SK-N-SH (cell line): Measurements from ENCODE around the gene RAPH1. TPM values are rescaled to one million over a fixed set of nuclear protein-coding genes. Genes with fewer than 3 reads are reported as not detected.
"Not testable (repeated sequence)": the region's sequence is repeated elsewhere in the genome, so short reads cannot be mapped to it uniquely, and the experiment has no call there.

Experiments
- CTCF ChIA-PET: fragments of 300-600, 350-600 bp; formaldehyde crosslinking; extraction: SDS; loops from one replicate; lab custom pipeline; 2021; lab: Yijun Ruan, JAX
- POLR2A ChIA-PET: fragments of 350-600 bp; sonication (Branson Sonifier 250); formaldehyde crosslinking; extraction: SDS; loops from one replicate; lab custom pipeline; 2020; ENCODE audit warnings: antibody characterized with exemption, inconsistent platforms; lab: Yijun Ruan, JAX
- DNase-seq: peaks from one replicate; pipeline ENCODE4 v3.0.0; 2012
- H2AFZ ChIP-seq: fragments of 200-600 bp; sonication (generic); 2 replicates; pipeline ENCODE4 v1.8.1; 2016; ENCODE audit warnings: antibody characterized with exemption, mild to moderate bottlenecking, low read depth
- H3F3A ChIP-seq: fragments of 200-600 bp; sonication (generic); replicated peaks from 2 replicates; pipeline ENCODE3; 2016; ENCODE audit warnings: antibody characterized with exemption, mild to moderate bottlenecking; ENCODE audit not compliant: insufficient read depth
- H3K27ac ChIP-seq, 2 experiments: fragments of 200-500 bp in 1 of 2; fragments of 200-600 bp in 1 of 2; sonication (Bioruptor generic) in 1 of 2; sonication (generic), shearing (Covaris generic) in 1 of 2; 2 replicates each; pipeline versions ENCODE4 v1.5.1 to v1.6.1; 2014 to 2016; ENCODE audit warnings: low read depth in 2 of 2, inconsistent platforms in 1 of 2, low read length in 1 of 2, mild to moderate bottlenecking in 1 of 2, mixed read lengths in 1 of 2
- H3K27me3 ChIP-seq: fragments of 200-600 bp; sonication (generic), shearing (Covaris generic); 2 replicates; pipeline ENCODE4 v1.6.1; 2016; ENCODE audit warnings: mixed run types; ENCODE audit not compliant: insufficient read depth
- H3K36me3 ChIP-seq, 2 experiments: fragments of 200-500 bp in 1 of 2; fragments of 200-600 bp in 1 of 2; sonication (Bioruptor generic) in 1 of 2; sonication (generic) in 1 of 2; replicated peaks in 1 of 2; 2 replicates each; pipeline versions ENCODE3 to v1.5.1; 2014 to 2016; ENCODE audit warnings: low read length in 1 of 2, mild to moderate bottlenecking in 1 of 2; ENCODE audit not compliant: insufficient read depth in 2 of 2, control insufficient read depth in 1 of 2
- H3K4me1 ChIP-seq, 2 experiments: fragments of 200-500 bp in 1 of 2; fragments of 200-600 bp in 1 of 2; sonication (Bioruptor generic) in 1 of 2; sonication (generic), shearing (Covaris generic) in 1 of 2; 2 replicates each; pipeline versions ENCODE4 v1.5.1 to v1.6.1; 2014 to 2016; ENCODE audit warnings: low read depth in 1 of 2, low read length in 1 of 2, mixed run types in 1 of 2; ENCODE audit not compliant: insufficient read depth in 2 of 2, control insufficient read depth in 1 of 2
- H3K4me2 ChIP-seq: fragments of 200-600 bp; sonication (generic), shearing (Covaris generic); 2 replicates; pipeline ENCODE4 v1.6.1; 2017; ENCODE audit warnings: mixed run types
- H3K4me3 ChIP-seq, 2 experiments: fragments of 200-500 bp in 1 of 2; fragments of 200-600 bp in 1 of 2; sonication (Bioruptor generic) in 1 of 2; sonication (generic), shearing (Covaris generic) in 1 of 2; 2 replicates each; pipeline versions ENCODE4 v1.5.1 to v1.8.1; 2014 to 2016; ENCODE audit warnings: low read depth in 2 of 2, inconsistent platforms in 1 of 2, low read length in 1 of 2, mild to moderate bottlenecking in 1 of 2, mixed read lengths in 1 of 2, moderate library complexity in 1 of 2
- H3K79me2 ChIP-seq: fragments of 200-600 bp; sonication (generic); 2 replicates; pipeline ENCODE4 v1.8.1; 2017; ENCODE audit warnings: mild to moderate bottlenecking; ENCODE audit not compliant: insufficient read depth
- H3K9ac ChIP-seq: fragments of 200-600 bp; sonication (generic); 2 replicates; pipeline ENCODE4 v1.6.1; 2017; ENCODE audit warnings: mixed run types
- H3K9me2 ChIP-seq: fragments of 200-600 bp; sonication (generic); 2 replicates; pipeline ENCODE4 v1.6.1; 2017; ENCODE audit warnings: mixed run types
- H3K9me3 ChIP-seq: fragments of 200-600 bp; sonication (generic); 2 replicates; pipeline ENCODE4 v1.6.1; 2017; ENCODE audit warnings: mixed run types, mild to moderate bottlenecking, moderate library complexity
- H4K20me1 ChIP-seq: fragments of 200-600 bp; sonication (generic); 2 replicates; pipeline ENCODE4 v1.6.1; 2017; ENCODE audit warnings: mild to moderate bottlenecking, mixed run types; ENCODE audit not compliant: insufficient read depth
- EZH2phosphoT487 ChIP-seq: fragments of 200-600 bp; sonication (generic); IDR thresholded peaks from 2 replicates; pipeline ENCODE4 v1.6.1; 2017; ENCODE audit warnings: low read depth, mixed run types, mild to moderate bottlenecking, antibody characterized with exemption, moderate library complexity, borderline replicate concordance
- GABPA ChIP-seq: IDR thresholded peaks from 2 replicates; pipeline ENCODE4 v1.4.0; 2012; ENCODE audit warnings: low read depth, mild to moderate bottlenecking
- GATA2 ChIP-seq: sonication (generic); formaldehyde crosslinking; IDR thresholded peaks from 2 replicates; pipeline ENCODE4 v1.5.0; 2020; ENCODE audit warnings: mild to moderate bottlenecking, missing genetic modification reagents
- JUND ChIP-seq: IDR thresholded peaks from 2 replicates; pipeline ENCODE4 v1.4.0; 2012
- MXI1 ChIP-seq: IDR thresholded peaks from 2 replicates; pipeline ENCODE4 v1.6.1; 2012; ENCODE audit warnings: mild to moderate bottlenecking, low read depth, low read length, improper control_type of control experiment
- NRF1 ChIP-seq: IDR thresholded peaks from 2 replicates; pipeline ENCODE4 v1.6.1; 2012; ENCODE audit warnings: low read depth, mild to moderate bottlenecking, low read length
- RXRA ChIP-seq: IDR thresholded peaks from 2 replicates; pipeline ENCODE4 v1.4.0; 2012; ENCODE audit warnings: low read depth, mild to moderate bottlenecking, borderline replicate concordance
- TEAD4 ChIP-seq: IDR thresholded peaks from 2 replicates; pipeline ENCODE4 v1.4.0; 2012; ENCODE audit warnings: mild to moderate bottlenecking, borderline replicate concordance; ENCODE audit not compliant: insufficient read depth
- WGBS: methylation state at CpG from one replicate; pipeline ENCODE4 v1.1.6; 2017; ENCODE audit warnings: low lambda C conversion rate; 5-methylcytosine and 5-hydroxymethylcytosine counted together
- polyA plus RNA-seq, 3 experiments: library from polyadenylated mRNA; depleted of rRNA; stranded (reverse); fragments of >200 nt; gene quantifications; 2 replicates each; pipeline ENCODE4 v1.2.3, GENCODE V29; 2012
- TF ChIP-seq, protein P1 (sequence below): IDR thresholded peaks from 2 replicates; pipeline ENCODE4 v1.4.0; 2012; ENCODE audit warnings: low read depth
- TF ChIP-seq, protein P2 (sequence below): IDR thresholded peaks from 2 replicates; pipeline ENCODE4 v1.4.0; 2012; ENCODE audit warnings: low read depth, borderline replicate concordance

RAPH1 gene
- polyA plus RNA-seq, 1 of the 3 experiments (the other 2 are of a cell fraction) = 6.7 TPM

DNA sequence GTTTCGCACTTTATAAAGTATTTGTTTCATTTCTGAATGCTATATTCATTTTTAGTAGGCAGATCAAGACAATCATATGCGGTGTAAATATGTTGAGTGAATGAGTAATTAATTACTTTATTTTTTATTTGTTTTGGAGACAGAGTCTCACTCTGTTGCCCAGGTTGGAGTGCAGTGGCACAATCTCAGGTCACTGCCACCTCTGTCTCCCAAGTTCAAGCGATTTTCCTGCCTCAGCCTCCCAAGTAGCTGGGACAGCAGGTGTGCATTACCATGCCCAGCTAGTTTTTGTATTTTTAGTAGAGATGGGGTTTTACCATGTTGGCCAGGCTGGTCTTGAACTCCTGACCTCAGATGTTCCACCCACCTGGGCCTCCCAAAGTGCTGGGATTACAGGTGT lies 5.5 kb upstream of the RAPH1 start:
- POLR2A ChIA-PET, H3K27ac ChIP-seq, H3K4me1 ChIP-seq, H3K9me2 ChIP-seq, H3K9ac ChIP-seq, H3K27me3 ChIP-seq, H3K4me2 ChIP-seq, H3K36me3 ChIP-seq, H2AFZ ChIP-seq, H3F3A ChIP-seq, H3K9me3 ChIP-seq, DNase-seq, CTCF ChIA-PET, H3K4me3 ChIP-seq, H4K20me1 ChIP-seq, H3K79me2 ChIP-seq: not testable (repeated sequence)
- 78% methylated on average over 3 of the region's 3 CpGs for WGBS

DNA sequence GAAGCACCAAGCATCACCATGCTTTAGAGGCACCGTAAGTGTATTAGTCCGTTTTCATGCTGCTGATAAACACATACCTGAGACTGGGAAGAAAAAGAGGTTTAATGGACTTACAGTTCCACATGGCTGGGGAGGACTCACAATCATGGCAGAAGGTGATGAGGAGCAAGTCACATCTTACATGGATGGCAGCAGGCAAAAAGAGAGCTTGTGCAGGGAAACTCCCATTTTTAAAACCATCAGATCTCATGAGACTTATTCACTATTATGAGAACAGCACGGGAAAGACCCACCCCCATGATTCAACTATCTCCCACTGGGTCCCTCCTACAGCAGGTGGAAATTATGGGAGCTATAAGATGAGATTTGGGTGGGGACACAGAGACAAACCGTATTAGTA lies 3.1 kb upstream of the RAPH1 start:
- peaks cover 10% of the 10 kb centered on the region for H3K79me2 ChIP-seq
- CTCF ChIA-PET = not testable (repeated sequence)

DNA sequence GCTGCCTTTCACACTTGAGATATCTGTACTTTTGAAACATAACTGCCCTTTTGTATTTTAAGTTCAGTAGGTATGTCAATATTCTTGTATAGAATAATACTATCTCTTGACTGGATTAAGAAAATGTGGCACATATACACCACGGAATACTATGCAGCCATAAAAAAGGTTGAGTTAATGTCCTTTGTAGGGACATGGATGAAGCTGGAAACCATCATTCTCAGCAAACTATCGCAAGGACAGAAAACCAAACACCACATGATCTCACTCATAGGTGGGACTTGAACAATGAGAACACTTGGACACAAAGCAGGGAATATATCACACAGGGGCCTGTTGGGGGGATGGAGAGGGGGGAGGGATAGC lies 1.5 kb upstream of the RAPH1 start:
- H4K20me1 ChIP-seq = peaks cover 14% of the 10 kb centered on the region
- H3K36me3 ChIP-seq, H3K9ac ChIP-seq, DNase-seq, POLR2A ChIA-PET, H3K4me3 ChIP-seq, H3K9me2 ChIP-seq, H3K27ac ChIP-seq, H2AFZ ChIP-seq, H3K4me2 ChIP-seq, H3K4me1 ChIP-seq, H3K27me3 ChIP-seq, CTCF ChIA-PET, H3K9me3 ChIP-seq: not testable (repeated sequence)
- H3K79me2 ChIP-seq = peaks cover 27% of the 10 kb centered on the region
- peaks cover 23% of the 10 kb centered on the region for H3F3A ChIP-seq
- 95% methylated on average over 2 of the region's 2 CpGs for WGBS

More for the DNA sequence above, 3.1 kb upstream of the RAPH1 start:
- H3K9ac ChIP-seq, H2AFZ ChIP-seq, H3K4me2 ChIP-seq, H3K27me3 ChIP-seq, H3K27ac ChIP-seq, H3K36me3 ChIP-seq, DNase-seq, H3K9me3 ChIP-seq, H3K4me3 ChIP-seq, H3K9me2 ChIP-seq, H3K4me1 ChIP-seq, H4K20me1 ChIP-seq, POLR2A ChIA-PET: not testable (repeated sequence)
- peaks cover 11% of the 10 kb centered on the region for H3F3A ChIP-seq
- WGBS = 90% methylated on average over 4 of the region's 4 CpGs

DNA sequence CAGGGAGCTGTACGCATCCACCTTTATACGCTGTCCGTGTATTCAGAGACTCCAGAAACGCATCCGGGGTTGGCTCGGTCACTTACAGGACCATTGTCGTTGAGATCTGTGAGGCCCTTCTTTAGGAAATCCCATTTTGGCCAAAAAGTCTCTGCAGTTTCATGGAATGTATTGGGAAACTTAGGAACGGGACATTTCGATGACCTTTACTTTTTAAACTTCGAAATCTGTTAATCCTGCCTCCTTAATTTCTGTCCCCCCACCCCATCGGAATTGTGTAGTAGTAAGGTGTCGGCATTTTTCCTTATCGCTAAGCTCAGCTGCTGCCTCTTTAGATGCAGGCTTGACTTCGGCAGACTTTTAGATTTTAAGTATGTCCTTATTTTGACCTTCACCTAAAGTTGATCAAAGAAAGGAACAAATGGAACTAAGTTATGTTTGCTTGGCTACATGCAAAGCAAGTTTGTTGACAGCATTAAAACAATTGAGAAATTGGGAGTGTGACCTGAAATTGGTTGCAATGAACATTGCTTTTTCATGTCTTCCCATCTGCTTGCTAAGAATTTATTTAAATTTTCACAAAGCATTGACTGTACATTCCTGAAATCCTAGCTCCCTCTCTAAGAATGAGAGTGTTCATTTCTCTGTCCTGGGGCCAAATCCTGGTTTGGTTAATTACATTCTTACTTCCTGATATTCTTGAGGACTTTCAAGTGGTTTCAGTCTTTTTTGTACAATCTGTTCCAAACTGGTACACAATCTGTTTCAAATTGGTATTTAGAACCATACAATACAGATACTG lies 884 bp upstream of the RAPH1 start:
- WGBS = 37% methylated on average over 14 of the region's 14 CpGs
- no peaks in the 10 kb centered on the region for H3K27me3 ChIP-seq
- H3F3A ChIP-seq = peaks cover 23% of the 10 kb centered on the region
- no peak for DNase-seq
- peak overlapping the region; percentile 83 to 90 for H3K27ac ChIP-seq
- H4K20me1 ChIP-seq = peaks cover 18% of the 10 kb centered on the region
- POLR2A ChIA-PET = no interaction called here
- peak overlapping the region; percentile 69 to 95 for H3K4me3 ChIP-seq
- H3K4me2 ChIP-seq = peak overlapping the region; percentile 85
- peaks cover 33% of the 10 kb centered on the region for H3K79me2 ChIP-seq
- H3K4me1 ChIP-seq = peaks cover 4 to 10% of the 10 kb centered on the region in 2 experiments; a peak in 2 of 4 replicates
- no peaks in the 10 kb centered on the region for H3K36me3 ChIP-seq
- H3K9me3 ChIP-seq = no peaks in the 10 kb centered on the region
- TF ChIP-seq GATA2 (CRISPR knock-in tag) (no peak), JUND (no peak), EZH2phosphoT487 (no peak), GABPA (no peak), TEAD4 (no peak), RXRA (no peak), MXI1 (no peak), NRF1 (no peak)
- TF ChIP-seq, protein P1, sequence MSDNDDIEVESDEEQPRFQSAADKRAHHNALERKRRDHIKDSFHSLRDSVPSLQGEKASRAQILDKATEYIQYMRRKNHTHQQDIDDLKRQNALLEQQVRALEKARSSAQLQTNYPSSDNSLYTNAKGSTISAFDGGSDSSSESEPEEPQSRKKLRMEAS = no peak
- TF ChIP-seq, protein P2, sequence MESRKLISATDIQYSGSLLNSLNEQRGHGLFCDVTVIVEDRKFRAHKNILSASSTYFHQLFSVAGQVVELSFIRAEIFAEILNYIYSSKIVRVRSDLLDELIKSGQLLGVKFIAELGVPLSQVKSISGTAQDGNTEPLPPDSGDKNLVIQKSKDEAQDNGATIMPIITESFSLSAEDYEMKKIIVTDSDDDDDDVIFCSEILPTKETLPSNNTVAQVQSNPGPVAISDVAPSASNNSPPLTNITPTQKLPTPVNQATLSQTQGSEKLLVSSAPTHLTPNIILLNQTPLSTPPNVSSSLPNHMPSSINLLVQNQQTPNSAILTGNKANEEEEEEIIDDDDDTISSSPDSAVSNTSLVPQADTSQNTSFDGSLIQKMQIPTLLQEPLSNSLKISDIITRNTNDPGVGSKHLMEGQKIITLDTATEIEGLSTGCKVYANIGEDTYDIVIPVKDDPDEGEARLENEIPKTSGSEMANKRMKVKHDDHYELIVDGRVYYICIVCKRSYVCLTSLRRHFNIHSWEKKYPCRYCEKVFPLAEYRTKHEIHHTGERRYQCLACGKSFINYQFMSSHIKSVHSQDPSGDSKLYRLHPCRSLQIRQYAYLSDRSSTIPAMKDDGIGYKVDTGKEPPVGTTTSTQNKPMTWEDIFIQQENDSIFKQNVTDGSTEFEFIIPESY = no peak
- CTCF ChIA-PET = no interaction called here
- H3K9ac ChIP-seq = peak overlapping the region; percentile 86
- H2AFZ ChIP-seq = peak overlapping the region; percentile 58
- H3K9me2 ChIP-seq = no peaks in the 10 kb centered on the region
